HG03342 (cell line): ENCODE results near the gene PYDC1.
A peak's percentile ranks its signal among the peaks of the same experiment; 100 is the strongest.
"Not testable (repeated sequence)": the region's sequence is repeated elsewhere in the genome, so short reads cannot be mapped to it uniquely, and the experiment has no call there.

ENCODE experiments used
- ATAC-seq: cut with Tn5 transposase; IDR thresholded peaks from one replicate; pipeline ENCODE4 v1.9.1; 2021; ENCODE audit warnings: mild to moderate bottlenecking, moderate library complexity; ENCODE audit not compliant: unreplicated experiment

The PYDC1 gene

DNA sequence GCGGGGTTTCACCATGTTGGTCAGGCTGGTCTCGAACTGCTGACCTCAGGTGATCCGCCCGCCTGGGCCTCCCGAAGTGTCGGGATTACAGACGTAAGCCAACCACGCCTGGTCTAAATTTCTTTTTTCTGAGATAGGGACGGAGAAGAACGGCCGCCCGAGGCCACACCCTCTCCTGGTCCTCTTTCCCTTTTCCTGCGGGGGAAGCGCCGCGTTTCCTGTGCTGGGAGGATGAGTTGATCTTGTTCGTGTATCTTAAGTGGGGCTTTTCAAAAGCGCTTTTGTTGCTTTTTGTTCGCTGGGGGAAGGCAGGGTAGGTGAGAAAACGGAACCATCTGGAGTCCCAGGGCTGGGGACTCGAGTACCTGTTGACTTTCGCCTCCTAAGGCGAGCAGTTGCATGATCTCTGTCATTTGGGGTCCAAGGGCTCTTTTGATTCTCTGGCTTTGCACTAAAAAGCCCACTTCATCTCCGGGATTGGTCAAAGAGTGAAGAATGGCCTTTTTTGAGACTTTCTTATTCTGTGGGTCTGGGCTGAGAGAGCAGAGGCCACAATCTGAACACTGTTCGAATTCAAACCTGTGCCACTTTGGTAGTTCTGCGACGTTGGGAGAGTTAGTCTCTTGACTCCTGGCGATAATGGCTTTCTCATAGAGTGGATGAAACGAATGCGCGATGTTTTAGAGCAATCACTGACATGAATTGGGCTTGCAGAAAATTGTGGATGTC is 35.7 kb downstream of the PYDC1 start:
- ATAC-seq: no peak

DNA sequence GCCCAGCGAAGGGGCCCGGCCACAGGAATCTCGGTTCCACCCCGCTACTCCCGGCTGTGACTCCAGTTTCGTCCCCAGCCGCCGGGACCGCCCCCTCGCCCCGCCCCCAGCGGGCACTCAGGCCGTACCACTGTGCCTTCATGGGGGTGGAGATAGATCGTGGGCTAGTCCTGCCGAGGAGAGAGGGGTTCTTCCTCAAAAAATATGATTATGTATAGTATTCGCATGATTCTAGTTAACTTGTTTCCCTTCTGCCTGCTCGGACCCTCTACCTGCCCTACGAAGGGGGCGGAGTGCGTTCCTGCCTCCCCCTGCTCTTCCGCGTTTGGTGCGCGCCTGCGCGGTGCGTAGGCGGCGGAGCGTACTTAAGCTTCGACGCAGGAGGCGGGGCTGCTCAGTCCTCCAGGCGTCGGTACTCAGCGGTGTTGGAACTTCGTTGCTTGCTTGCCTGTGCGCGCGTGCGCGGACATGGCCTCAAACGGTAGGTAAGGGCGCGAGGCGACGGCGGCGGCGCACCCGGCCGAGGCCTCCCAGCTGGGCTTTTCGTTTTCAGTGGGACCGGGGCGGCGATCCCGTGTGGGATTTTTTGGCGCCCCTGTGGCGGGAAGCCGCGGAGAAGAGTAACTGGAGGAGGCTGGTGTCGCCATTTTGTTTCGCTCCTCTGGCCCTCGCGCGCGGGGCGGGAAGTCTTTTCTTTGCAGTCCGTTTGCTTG is 37.0 kb downstream of the PYDC1 start, which contains the start of gene FUS:
Gene FUS (plus strand): TSS at position 393 of the 713 bp plus-strand sequence. CDS start 76 bp downstream, at position 469.
- peak; percentile 55 for ATAC-seq

DNA sequence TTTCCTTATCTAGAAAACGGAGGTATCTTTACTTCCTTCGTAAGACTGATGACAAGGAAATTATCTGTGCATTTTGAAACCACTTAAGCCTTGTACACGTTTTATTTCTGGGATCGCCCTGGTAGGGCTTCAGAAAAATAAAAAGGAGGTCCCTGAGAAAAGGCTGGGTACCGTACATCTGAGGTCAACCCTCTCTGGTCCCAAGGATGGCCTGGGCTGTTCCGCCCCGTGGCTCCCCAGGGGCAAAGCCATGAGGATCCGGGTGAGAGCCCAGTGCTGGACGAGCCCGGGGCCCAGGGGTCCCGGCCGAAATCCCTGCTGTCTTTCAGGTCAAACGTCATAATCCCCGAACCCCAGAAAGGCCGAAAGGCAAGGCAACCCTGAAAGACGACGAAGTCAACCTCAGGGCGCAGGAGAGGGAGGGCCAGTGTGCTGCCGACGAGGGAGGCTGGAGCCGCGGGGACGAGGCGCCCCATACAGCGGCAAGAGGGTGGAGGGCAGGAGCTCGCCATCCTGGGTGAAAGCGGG is 37.7 kb downstream of the PYDC1 start:
- peak; percentile 3 for ATAC-seq

DNA sequence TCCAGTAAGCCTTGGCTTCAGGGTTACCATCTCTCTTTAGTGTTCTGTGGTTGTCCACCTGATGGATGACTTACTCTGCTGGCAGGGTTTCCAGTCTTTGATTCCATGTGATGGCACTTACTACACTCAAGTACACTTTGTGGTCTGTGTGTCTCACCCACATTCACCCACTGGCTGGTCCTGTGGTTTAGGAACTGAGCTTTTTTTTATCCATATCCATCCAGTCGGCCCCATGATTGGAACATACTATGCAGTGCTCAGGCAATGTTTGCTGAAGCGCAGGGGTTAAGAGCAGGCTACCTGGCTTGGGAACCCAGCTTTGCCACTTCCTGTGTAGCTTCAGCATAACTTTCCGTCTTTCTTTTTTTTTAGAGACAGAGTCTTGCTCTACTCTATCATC is 39.8 kb downstream of the PYDC1 start:
- ATAC-seq: no peak

DNA sequence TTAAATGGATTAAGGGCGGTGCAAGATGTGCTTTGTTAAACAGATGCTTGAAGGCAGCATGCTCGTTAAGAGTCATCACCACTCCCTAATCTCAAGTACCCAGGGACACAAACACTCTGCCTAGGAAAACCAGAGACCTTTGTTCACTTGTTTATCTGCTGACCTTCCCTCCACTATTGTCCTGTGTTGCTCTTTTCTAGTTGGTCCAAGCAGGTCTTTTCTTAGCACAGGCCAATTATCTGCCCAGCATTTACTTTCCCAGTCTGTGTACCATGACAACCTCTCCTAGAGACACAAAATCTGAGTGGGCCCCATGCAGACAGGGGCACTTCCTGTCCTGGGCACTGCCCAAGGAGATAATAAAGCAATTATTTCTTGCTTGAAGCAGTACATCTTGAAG is 46.9 kb downstream of the PYDC1 start:
- ATAC-seq: not testable (repeated sequence)

DNA sequence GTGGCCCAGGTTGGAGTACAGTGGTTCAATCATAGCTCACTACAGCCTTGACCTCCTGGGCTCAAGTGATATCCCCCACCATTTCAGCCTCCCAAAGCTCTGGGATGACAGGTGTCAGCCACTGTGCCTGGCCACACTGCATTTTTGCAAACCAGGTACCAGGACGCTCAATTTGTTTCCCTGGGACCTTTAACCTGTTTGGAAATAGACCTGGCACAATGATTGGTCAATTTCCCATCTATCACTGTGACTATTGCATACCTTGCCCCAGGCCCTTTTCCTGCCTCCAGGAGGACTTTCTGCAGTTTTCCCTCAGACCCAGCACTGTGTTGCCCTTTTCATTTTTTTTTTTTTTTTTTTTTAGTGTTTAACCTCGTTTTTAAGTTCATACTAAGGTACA is 48.1 kb downstream of the PYDC1 start:
- ATAC-seq: no peak

DNA sequence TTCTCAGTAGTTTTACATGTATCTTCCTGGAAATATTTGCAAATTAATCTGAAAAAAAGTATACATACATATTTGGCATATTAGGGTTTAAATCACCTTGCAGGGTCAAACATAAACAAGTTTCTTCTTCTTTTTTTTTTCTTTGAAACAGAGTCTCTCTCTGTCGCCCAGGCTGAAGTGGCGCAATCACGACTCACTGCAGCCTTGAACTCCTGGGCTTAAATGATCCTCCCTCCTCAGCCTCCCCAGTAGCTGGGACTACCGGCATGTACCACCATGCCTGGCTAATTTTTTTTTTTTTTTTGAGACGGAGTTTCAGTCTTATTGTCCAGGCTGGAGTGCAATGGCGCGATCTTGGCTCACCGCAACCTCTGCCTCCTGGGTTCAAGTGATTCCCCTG is 49.6 kb downstream of the PYDC1 start:
- no peak for ATAC-seq
